ENCODE results near the gene CDKN2D. TPM values are rescaled to one million over a fixed set of nuclear protein-coding genes. Genes with fewer than 3 reads are reported as not detected.
"Not testable (repeated sequence)": the region's sequence is repeated elsewhere in the genome, so short reads cannot be mapped to it uniquely, and the experiment has no call there.

The CDKN2D gene
- total RNA-seq, 1 donor from 2014 or later = 1.3 TPM

DNA sequence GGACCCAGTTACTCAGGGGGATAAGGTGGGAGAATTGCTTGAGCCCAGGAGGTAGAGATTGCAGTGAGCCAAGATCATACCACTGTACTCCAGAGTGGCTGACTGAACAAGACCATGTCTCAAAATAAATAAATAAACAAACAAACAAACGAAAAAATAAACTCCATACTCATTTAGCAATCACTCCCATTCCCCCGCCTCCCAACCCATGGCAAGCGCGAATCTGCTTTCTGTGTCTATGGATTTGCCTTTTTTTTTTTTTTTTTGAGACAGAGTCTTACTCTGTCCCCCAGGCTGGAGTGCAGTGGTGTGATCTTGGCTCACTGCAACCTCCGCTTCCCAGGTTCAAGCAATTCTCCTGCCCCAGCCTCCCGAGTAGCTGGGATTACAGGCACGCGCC, 41.9 kb downstream of the CDKN2D start:
- not testable (repeated sequence) for ATAC-seq

DNA sequence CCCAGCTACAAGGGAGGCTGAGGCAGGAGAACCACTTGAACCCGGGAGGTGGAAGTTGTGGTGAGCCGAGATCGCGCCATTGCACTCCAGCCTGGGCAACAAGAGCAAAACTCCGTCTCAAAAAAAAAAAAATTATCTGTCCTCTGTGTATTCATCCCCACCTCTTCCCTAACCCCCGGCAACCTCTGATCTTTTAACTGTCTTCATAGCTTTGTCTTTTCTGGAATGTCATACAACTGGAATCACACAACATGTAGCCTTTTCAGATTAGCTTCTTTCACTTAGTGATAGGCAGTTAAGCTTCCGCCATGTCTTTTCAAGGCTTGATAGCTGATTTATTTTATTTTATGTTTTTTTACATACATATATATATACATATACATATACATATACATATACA, 43.1 kb downstream of the CDKN2D start:
- no peak for ATAC-seq
- DNase-seq (ENCODE audit: low spot score) = no peak

More for the DNA sequence above, 41.9 kb downstream of the CDKN2D start:
- not testable (repeated sequence) for DNase-seq (ENCODE audit: low spot score)

DNA sequence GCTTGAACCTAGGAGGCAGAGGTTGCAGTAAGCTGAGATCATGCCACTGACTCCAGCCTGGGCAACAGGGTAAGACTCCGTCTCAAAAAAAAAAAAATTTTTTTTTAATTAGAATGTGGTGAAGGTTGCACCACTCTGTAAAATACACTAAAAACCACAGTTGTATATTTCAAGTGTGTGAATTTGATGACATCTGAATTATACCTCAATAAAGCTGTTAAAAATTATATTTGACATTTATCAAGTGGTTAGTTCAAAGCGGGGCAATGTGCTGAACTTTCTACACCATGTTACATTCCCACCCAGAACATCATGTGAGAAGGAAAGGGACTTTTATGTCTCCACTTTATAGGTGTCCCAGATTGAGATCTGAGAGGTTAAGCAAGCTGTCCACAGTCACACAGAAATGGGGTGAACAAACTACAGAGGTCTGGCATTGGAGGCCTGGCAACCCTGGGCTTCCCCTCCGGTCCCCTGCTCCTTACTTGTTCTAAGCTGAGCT, 45.6 kb downstream of the CDKN2D start:
- DNase-seq (ENCODE audit: low spot score) (no peak), ATAC-seq (no peak)

DNA sequence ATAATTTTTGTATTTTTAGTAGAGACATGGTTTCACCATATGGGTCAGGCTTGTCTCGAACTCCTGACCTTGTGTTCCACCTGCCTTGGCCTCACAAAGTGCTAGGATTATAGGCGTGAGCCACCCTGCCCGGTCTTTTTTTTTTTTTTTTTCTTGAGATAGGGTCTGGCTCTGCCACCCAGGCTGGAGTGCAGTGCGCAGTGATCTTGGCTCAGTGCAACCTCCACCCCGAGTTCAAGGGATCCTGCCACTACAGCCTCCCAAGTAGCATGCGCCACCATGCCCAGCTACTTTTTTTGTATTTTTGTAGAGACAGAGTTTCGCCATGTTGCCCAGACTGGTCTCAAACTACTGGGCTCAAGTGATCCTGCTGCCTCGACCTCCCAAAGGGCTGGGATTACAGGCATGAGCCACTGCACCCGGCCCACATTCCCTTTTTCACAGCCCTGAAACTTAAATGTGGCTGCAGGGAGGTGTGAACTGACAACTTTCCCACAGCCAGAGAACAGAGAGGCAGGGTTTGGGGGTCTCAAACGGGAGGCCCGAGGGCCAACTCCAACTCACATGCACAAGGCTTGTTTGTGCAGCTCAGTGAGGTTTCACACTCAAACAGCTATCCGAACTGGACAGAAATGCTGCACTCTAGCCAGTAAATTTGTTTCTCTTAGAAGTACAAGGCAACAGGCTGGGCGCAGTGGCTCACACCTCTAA, 47.2 kb downstream of the CDKN2D start:
- ATAC-seq (no peak), DNase-seq (ENCODE audit: low spot score) (no peak)

DNA sequence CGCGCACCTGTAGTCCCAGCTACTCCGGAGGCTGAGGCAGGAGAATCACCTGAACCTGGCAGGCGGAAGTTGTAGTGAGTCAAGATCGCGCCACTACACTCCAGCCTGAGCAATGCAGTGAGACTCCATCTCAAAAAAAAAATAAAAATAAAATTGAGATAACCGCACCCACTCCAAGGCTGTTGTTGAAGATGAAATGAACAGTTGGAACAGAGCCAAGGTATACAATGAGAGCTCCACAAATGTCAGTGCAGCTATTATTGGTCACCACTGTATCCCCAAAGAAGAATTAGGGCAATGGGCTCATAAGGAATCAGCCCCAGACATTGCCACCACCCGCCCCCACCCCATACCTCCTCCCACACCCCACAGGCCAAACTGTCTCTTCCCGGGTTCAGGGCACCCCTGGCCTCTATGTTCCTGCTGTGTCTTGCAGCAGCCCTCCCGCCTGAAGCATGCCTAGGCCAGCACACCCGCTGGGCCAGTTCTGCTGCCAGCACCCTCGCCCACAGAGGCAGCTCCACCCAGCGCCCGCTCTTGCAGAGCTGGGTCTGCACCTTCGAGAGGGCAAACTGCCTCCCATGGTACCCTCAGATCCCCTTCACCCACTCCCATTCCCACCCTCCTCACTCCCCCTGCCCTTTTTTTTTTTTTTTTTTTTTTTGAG, 48.0 kb downstream of the CDKN2D start:
- ATAC-seq (no peak), DNase-seq (ENCODE audit: low spot score) (no peak)

DNA sequence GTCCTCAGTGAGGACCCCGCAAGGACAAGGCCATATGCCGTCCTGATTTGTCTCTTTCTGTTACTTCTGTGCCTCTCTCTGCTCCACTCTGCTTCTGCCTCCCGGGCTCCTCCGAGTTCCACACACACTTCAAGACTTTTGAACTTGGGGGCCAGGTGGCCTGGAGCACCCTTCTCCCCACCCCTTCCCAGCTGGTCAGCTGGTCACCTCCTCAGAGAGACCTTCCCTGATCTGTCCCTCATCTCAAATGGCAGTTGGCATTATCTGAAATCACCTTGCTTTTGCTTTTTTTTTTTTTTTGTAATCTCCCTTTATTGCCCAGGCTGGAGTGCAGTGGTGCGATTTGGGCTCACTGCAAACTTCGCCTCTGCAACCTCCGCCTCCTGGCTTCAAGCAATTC, 49.4 kb downstream of the CDKN2D start:
- DNase-seq (ENCODE audit: low spot score) (no peak), ATAC-seq (no peak)

DNA sequence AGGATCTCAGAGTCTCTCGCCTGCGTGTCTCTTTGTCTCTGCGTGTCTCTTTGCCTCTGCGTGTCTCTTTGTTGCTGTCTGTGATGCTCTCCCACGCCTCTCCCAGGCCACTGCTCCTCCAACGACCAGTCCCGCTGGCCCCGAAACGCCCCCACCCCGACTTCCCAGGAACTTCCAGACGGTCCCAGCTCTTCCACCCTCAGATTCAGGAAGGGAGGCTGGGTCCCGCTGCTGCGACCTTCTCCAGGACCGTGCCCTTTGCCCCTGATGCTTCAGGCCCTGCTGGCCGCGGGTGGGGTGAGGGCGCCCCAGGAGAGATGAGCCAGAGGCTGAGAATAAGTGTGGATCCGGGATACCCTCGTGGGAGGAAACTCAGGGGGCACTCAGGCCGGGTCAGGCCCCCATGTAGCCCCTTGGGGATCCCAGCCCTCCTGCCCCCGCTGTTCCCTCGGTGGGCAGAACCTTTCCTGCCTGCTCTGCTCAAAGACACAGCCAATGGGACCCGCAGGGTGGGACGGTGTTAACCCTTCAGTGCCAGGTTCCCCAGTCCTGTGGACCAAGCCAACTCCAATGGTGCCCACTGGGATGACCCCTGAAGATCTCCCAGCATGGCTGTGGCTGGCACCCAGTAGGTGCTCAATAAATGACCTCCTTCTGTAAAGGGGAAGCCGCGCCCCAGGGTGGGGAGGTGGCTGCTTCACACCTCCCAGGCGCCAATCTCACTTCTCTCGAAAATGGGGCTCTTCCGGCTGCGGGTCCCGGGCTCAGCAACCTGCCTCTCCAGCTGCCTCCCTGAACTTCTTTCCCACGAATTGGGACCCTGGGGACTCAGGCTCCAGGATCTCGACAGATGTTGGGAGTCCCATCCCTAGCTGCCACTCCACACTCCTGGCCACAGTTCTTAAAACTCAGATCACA, 50.1 kb downstream of the CDKN2D start:
- ATAC-seq = peak; percentile 10

DNA sequence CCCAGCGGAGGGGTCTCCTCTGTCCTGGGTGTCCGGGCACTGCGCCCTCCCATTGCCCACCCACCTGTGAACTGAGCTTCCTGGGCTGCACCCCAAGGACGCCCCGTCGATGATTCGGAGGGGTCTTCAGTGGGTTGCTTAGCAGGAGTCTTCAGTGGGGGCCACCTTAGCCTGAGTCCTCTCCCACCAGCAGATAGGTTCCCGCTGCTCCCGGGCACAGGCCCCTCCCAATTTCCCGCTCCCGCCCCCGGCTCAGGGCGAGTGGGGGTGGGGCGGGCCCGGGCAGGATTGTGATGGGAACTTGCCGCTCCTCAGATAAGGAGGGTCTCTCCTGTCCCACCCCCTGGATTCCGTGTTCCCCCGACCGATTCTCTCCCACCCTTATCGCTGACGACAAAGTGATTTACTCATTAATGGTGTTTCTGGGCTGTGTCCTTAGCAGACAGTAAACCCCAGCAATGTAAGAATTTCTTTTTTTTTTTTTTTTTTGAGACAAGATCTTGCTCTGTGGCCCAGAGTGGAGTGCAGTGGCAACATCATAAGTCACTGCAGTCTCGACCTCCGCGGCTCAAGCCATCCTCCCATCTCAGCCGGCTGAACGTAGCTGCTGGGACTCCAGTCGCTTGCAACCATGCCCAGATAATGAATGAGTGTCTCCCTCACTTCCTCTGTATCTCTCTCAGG, 50.9 kb downstream of the CDKN2D start:
- ATAC-seq = peak; percentile 47
- DNase-seq (ENCODE audit: low spot score) = no peak

More for the DNA sequence above, 50.1 kb downstream of the CDKN2D start:
- DNase-seq (ENCODE audit: low spot score) = no peak

DNA sequence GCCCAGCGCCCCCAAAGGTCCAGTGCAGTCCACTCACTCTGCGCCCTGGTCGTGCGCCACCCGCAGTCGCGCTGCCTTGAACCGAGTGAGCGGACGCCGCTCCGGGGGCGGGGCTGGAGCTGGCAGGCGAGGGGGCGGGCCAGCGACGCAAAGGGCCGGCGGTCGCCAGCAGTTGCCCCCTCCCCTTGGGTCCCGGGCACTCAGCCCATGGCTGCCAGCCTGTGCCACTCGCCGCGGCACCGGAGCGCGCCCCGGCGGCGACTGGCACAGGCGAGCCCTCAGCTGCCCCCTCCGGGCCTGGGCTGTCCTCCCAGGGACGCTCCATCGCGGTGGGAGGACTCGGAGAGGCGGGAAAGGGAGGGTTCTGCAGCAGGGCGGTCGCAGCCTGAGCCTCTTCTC, 51.4 kb downstream of the CDKN2D start, which contains the start of gene S1PR5:
S1PR5 (minus strand) TSS at position 87 of the 399 bp plus-strand sequence. CDS start 2,436 bp downstream, outside the sequence.
- ATAC-seq (peak; percentile 61), DNase-seq (ENCODE audit: low spot score) (no peak)

DNA sequence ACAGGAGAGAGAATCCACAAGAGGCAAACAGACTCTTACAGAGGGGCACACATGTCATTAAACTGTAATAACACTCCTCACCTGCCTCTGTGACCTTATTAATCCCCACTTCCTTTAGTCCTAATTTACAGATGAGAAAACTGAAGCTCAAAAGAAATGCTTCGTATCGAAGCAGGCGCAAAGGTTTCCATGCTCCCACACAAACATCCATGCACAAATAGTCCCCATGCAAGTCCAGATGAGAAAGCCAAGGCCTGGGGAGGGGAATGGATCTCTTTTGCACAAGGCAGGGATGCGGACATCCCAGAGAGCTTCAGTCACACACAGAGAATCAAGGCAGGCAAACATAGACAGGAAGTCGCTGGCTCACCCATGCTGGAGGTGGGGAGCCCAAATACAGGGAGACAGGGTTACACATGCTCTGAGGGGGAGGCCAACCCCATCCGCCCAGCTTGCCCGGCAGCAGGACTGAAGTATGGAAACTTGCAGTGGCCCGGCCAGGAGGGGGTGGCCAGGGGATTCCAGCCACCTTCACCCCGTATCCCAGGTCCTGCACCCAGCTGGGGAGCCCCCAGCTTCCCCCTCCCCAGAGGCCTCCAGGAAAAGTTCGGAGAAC, 52.0 kb downstream of the CDKN2D start:
- ATAC-seq (no peak), DNase-seq (ENCODE audit: low spot score) (no peak)

Other genes with a start within 250 kb of the CDKN2D start
- 11.3 TPM for gene RAVER1, start 235.4 kb downstream of the CDKN2D start, total RNA-seq
- 38.6 TPM for gene ICAM3, start 229.4 kb downstream of the CDKN2D start, total RNA-seq
- 78.8 TPM for gene TYK2, start 188.4 kb downstream of the CDKN2D start, total RNA-seq
- gene CDC37, start 165.4 kb downstream of the CDKN2D start, total RNA-seq = 49.4 TPM
- gene PDE4A, start 148.4 kb downstream of the CDKN2D start, total RNA-seq = 1.7 TPM
- 59.6 TPM for gene KEAP1, start 65.6 kb downstream of the CDKN2D start, total RNA-seq
- gene S1PR5, start 51.5 kb downstream of the CDKN2D start, total RNA-seq = 0.30 TPM
- 11.6 TPM for gene ATG4D, start 25.1 kb downstream of the CDKN2D start, total RNA-seq
- gene KRI1, start 3.0 kb downstream of the CDKN2D start, total RNA-seq = 10.4 TPM
- 1.0 TPM for gene AP1M2, start 18.3 kb upstream of the CDKN2D start, total RNA-seq
- gene SLC44A2, start 56.6 kb upstream of the CDKN2D start, total RNA-seq = 12.9 TPM
- gene ILF3, start 85.4 kb upstream of the CDKN2D start, total RNA-seq = 57.1 TPM
- 33.2 TPM for gene QTRT1, start 132.5 kb upstream of the CDKN2D start, total RNA-seq
- 64.8 TPM for gene DNM2, start 149.1 kb upstream of the CDKN2D start, total RNA-seq

Measured in left lobe of liver (tissue), 2 donors.